Measurements from ENCODE around the gene PRDX2.
A peak's percentile ranks its signal among the peaks of the same experiment; 100 is the strongest.
"Not testable (repeated sequence)": the region's sequence is repeated elsewhere in the genome, so short reads cannot be mapped to it uniquely, and the experiment has no call there.

Gene PRDX2

GRCh38 chr19:12801466-12802266 is at the start of gene PRDX2, which contains the start of gene THSD8:
Gene PRDX2 (minus strand): TSS chr19:12801800. CDS start chr19:12801261, 539 bp downstream.
Gene THSD8 (plus strand): TSS chr19:12802069. CDS start chr19:12802072, 3 bp downstream.
- no peaks in the 10 kb centered on the region for H3K27me3 ChIP-seq (ENCODE audit: control insufficient read depth, insufficient read depth, low read length)
- H3K9me3 ChIP-seq (ENCODE audit: control insufficient read depth, insufficient read depth, low read length) = no peaks in the 10 kb centered on the region
- peaks cover 19% of the 10 kb centered on the region for H3K36me3 ChIP-seq (ENCODE audit: control insufficient read depth, insufficient read depth, low read length)
- peak within 1 kb of the TSS; percentile 33 for H3K27ac ChIP-seq (ENCODE audit: low read depth, low read length)
- peak within 1 kb of the TSS; percentile 70 for H3K4me3 ChIP-seq (ENCODE audit: low read depth, low read length)
- H3K4me1 ChIP-seq (ENCODE audit: control insufficient read depth, insufficient read depth, low read length) = peaks cover 11% of the 10 kb centered on the region
- peak within 1 kb of the TSS; percentile 48 for H3K9ac ChIP-seq (ENCODE audit: low read depth, low read length)

- no peak overlapping the region for H3K27ac ChIP-seq (ENCODE audit: low read depth, low read length)
- 0 out of 2 replicates have a peak, but pooled peaks cover 4% of the 10 kb centered on the region for H3K4me1 ChIP-seq (ENCODE audit: control insufficient read depth, insufficient read depth, low read length)
- no peaks in the 10 kb centered on the region for H3K9me3 ChIP-seq (ENCODE audit: control insufficient read depth, insufficient read depth, low read length)
- H3K4me3 ChIP-seq (ENCODE audit: low read depth, low read length) = peak overlapping the region; percentile 24; the same call in 1 of the 2 replicates
- peaks cover 11% of the 10 kb centered on the region for H3K36me3 ChIP-seq (ENCODE audit: control insufficient read depth, insufficient read depth, low read length)
- H3K27me3 ChIP-seq (ENCODE audit: control insufficient read depth, insufficient read depth, low read length) = no peaks in the 10 kb centered on the region
- no peak overlapping the region for H3K9ac ChIP-seq (ENCODE audit: low read depth, low read length)
These were observed 45.8 kb upstream of the PRDX2 start for GRCh38 chr19:12847159-12848139.

GRCh38 chr19:12846613-12847012 is 45.0 kb upstream of the PRDX2 start:
- not testable (repeated sequence) for H3K4me1 ChIP-seq (ENCODE audit: control insufficient read depth, insufficient read depth, low read length); H3K9me3 ChIP-seq (ENCODE audit: control insufficient read depth, insufficient read depth, low read length); H3K27ac ChIP-seq (ENCODE audit: low read depth, low read length); H3K36me3 ChIP-seq (ENCODE audit: control insufficient read depth, insufficient read depth, low read length); H3K27me3 ChIP-seq (ENCODE audit: control insufficient read depth, insufficient read depth, low read length); H3K9ac ChIP-seq (ENCODE audit: low read depth, low read length); H3K4me3 ChIP-seq (ENCODE audit: low read depth, low read length)

- H3K9me3 ChIP-seq (ENCODE audit: control insufficient read depth, insufficient read depth, low read length) = no peaks in the 10 kb centered on the region
- H3K27me3 ChIP-seq (ENCODE audit: control insufficient read depth, insufficient read depth, low read length) = peaks cover 4% of the 10 kb centered on the region; the same call in 1 of the 2 replicates
- H3K4me1 ChIP-seq (ENCODE audit: control insufficient read depth, insufficient read depth, low read length) = peaks cover 10% of the 10 kb centered on the region; the same call in 1 of the 2 replicates
- no peak overlapping the region for H3K4me3 ChIP-seq (ENCODE audit: low read depth, low read length)
- peaks cover 9% of the 10 kb centered on the region for H3K36me3 ChIP-seq (ENCODE audit: control insufficient read depth, insufficient read depth, low read length)
- H3K27ac ChIP-seq (ENCODE audit: low read depth, low read length) = no peak overlapping the region
- H3K9ac ChIP-seq (ENCODE audit: low read depth, low read length) = no peak overlapping the region
These were observed 42.6 kb upstream of the PRDX2 start for GRCh38 chr19:12843999-12844732.

GRCh38 chr19:12843328-12843727 is 41.7 kb upstream of the PRDX2 start:
- Histone ChIP-seq H3K27me3 (ENCODE audit: control insufficient read depth, insufficient read depth, low read length) (peaks cover 6% of the 10 kb centered on the region; the same call in 1 of the 2 replicates), H3K4me1 (ENCODE audit: control insufficient read depth, insufficient read depth, low read length) (peaks cover 15% of the 10 kb centered on the region; the same call in 1 of the 2 replicates), H3K27ac (ENCODE audit: low read depth, low read length) (no peak overlapping the region), H3K36me3 (ENCODE audit: control insufficient read depth, insufficient read depth, low read length) (peaks cover 9% of the 10 kb centered on the region), H3K9me3 (ENCODE audit: control insufficient read depth, insufficient read depth, low read length) (no peaks in the 10 kb centered on the region), H3K9ac (ENCODE audit: low read depth, low read length) (no peak overlapping the region), H3K4me3 (ENCODE audit: low read depth, low read length) (no peak overlapping the region)

GRCh38 chr19:12842511-12842910 is 40.9 kb upstream of the PRDX2 start:
- Histone ChIP-seq H3K27me3 (ENCODE audit: control insufficient read depth, insufficient read depth, low read length) (peaks cover 6% of the 10 kb centered on the region; the same call in 1 of the 2 replicates), H3K9me3 (ENCODE audit: control insufficient read depth, insufficient read depth, low read length) (no peaks in the 10 kb centered on the region)

GRCh38 chr19:12841094-12841493 is 39.5 kb upstream of the PRDX2 start:
- peaks cover 13% of the 10 kb centered on the region; the same call in 1 of the 2 replicates for H3K4me1 ChIP-seq (ENCODE audit: control insufficient read depth, insufficient read depth, low read length)

More at GRCh38 chr19:12842511-12842910, 40.9 kb upstream of the PRDX2 start:
- Histone ChIP-seq H3K4me3 (ENCODE audit: low read depth, low read length) (no peak overlapping the region), H3K36me3 (ENCODE audit: control insufficient read depth, insufficient read depth, low read length) (peaks cover 9% of the 10 kb centered on the region), H3K4me1 (ENCODE audit: control insufficient read depth, insufficient read depth, low read length) (peaks cover 13% of the 10 kb centered on the region; the same call in 1 of the 2 replicates), H3K27ac (ENCODE audit: low read depth, low read length) (no peak overlapping the region), H3K9ac (ENCODE audit: low read depth, low read length) (no peak overlapping the region)

GRCh38 chr19:12840091-12841079 is 38.8 kb upstream of the PRDX2 start:
- no peaks in the 10 kb centered on the region for H3K9me3 ChIP-seq (ENCODE audit: control insufficient read depth, insufficient read depth, low read length)
- H3K9ac ChIP-seq (ENCODE audit: low read depth, low read length) = no peak overlapping the region
- H3K27ac ChIP-seq (ENCODE audit: low read depth, low read length) = peak overlapping the region; percentile 91
- H3K27me3 ChIP-seq (ENCODE audit: control insufficient read depth, insufficient read depth, low read length) = peaks cover 8% of the 10 kb centered on the region
- peak overlapping the region; percentile 58 for H3K4me3 ChIP-seq (ENCODE audit: low read depth, low read length)
- peaks cover 13% of the 10 kb centered on the region; the same call in 1 of the 2 replicates for H3K4me1 ChIP-seq (ENCODE audit: control insufficient read depth, insufficient read depth, low read length)
- peaks cover 9% of the 10 kb centered on the region for H3K36me3 ChIP-seq (ENCODE audit: control insufficient read depth, insufficient read depth, low read length)

More at GRCh38 chr19:12841094-12841493, 39.5 kb upstream of the PRDX2 start:
- H3K9me3 ChIP-seq (ENCODE audit: control insufficient read depth, insufficient read depth, low read length) = no peaks in the 10 kb centered on the region
- H3K9ac ChIP-seq (ENCODE audit: low read depth, low read length) = no peak overlapping the region
- peaks cover 9% of the 10 kb centered on the region for H3K36me3 ChIP-seq (ENCODE audit: control insufficient read depth, insufficient read depth, low read length)
- H3K27me3 ChIP-seq (ENCODE audit: control insufficient read depth, insufficient read depth, low read length) = peaks cover 6% of the 10 kb centered on the region; the same call in 1 of the 2 replicates
- peak overlapping the region; percentile 91 for H3K27ac ChIP-seq (ENCODE audit: low read depth, low read length)
- H3K4me3 ChIP-seq (ENCODE audit: low read depth, low read length) = peak overlapping the region; percentile 58

- Histone ChIP-seq H3K27me3 (ENCODE audit: control insufficient read depth, insufficient read depth, low read length) (peaks cover 20% of the 10 kb centered on the region), H3K4me1 (ENCODE audit: control insufficient read depth, insufficient read depth, low read length) (peaks cover 13% of the 10 kb centered on the region; the same call in 1 of the 2 replicates), H3K27ac (ENCODE audit: low read depth, low read length) (no peak overlapping the region), H3K9me3 (ENCODE audit: control insufficient read depth, insufficient read depth, low read length) (no peaks in the 10 kb centered on the region), H3K9ac (ENCODE audit: low read depth, low read length) (no peak overlapping the region), H3K36me3 (ENCODE audit: control insufficient read depth, insufficient read depth, low read length) (peaks cover 7% of the 10 kb centered on the region), H3K4me3 (ENCODE audit: low read depth, low read length) (peak overlapping the region; percentile 77)
These were observed 37.5 kb upstream of the PRDX2 start for GRCh38 chr19:12838886-12839756.

Measured in HUES48 (cell line).